Coronary artery (tissue), 2 donors: ENCODE data around the gene PRPSAP1.
"Not testable (repeated sequence)": the region's sequence is repeated elsewhere in the genome, so short reads cannot be mapped to it uniquely, and the experiment has no call there.

ENCODE experiments used
- DNase-seq: peaks from one replicate; pipeline ENCODE4 v3.0.0-alpha.2; 2017; ENCODE audit warnings: low spot score
- H3K27ac ChIP-seq, 2 donors: fragments of 200-600 bp; sonication (generic); one replicate each; pipeline ENCODE4 v1.5.1; 2016 to 2019
- H3K4me3 ChIP-seq: fragments of 200-600 bp; sonication (generic); 2 replicates; pipeline ENCODE4 v1.5.1; 2016; ENCODE audit warnings: mild to moderate bottlenecking, moderate library complexity
- TF ChIP-seq, protein P1 (sequence below): fragments of 200-600 bp; sonication (generic); IDR thresholded peaks from one replicate; pipeline ENCODE4 v1.5.1; 2019; ENCODE audit warnings: antibody characterized with exemption

PRPSAP1 gene

DNA sequence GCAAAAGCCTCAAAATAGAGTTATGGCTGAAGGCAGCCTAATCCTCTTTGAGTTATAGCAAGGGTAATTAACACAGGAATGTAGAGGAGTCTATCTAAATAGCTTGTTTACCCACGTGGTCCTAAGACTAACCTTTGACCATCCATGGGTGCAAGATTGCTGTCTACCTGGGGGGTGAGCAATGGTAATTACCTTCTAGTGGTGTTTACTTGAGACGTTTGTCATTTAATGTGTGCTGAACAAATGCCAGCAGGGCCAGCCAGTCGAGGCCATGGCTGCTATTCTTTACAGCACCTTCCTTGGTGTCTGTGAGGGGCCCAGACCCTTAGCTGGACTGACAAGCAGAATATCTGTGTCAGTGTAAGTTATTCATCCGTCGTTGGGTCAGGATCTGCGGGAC lies 13.9 kb upstream of the PRPSAP1 start:
- Histone ChIP-seq H3K4me3 (no peak overlapping the region), H3K27ac (no peak overlapping the region)
- DNase-seq: no peak
- TF ChIP-seq, protein P1, sequence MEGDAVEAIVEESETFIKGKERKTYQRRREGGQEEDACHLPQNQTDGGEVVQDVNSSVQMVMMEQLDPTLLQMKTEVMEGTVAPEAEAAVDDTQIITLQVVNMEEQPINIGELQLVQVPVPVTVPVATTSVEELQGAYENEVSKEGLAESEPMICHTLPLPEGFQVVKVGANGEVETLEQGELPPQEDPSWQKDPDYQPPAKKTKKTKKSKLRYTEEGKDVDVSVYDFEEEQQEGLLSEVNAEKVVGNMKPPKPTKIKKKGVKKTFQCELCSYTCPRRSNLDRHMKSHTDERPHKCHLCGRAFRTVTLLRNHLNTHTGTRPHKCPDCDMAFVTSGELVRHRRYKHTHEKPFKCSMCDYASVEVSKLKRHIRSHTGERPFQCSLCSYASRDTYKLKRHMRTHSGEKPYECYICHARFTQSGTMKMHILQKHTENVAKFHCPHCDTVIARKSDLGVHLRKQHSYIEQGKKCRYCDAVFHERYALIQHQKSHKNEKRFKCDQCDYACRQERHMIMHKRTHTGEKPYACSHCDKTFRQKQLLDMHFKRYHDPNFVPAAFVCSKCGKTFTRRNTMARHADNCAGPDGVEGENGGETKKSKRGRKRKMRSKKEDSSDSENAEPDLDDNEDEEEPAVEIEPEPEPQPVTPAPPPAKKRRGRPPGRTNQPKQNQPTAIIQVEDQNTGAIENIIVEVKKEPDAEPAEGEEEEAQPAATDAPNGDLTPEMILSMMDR: no peak

- no peak overlapping the region for H3K27ac ChIP-seq
- TF ChIP-seq, protein P1: no peak
- no peak overlapping the region for H3K4me3 ChIP-seq
- DNase-seq: no peak
Measured at GRCh38 chr17:76366247-76366646, 12.5 kb upstream of the PRPSAP1 start.

DNA sequence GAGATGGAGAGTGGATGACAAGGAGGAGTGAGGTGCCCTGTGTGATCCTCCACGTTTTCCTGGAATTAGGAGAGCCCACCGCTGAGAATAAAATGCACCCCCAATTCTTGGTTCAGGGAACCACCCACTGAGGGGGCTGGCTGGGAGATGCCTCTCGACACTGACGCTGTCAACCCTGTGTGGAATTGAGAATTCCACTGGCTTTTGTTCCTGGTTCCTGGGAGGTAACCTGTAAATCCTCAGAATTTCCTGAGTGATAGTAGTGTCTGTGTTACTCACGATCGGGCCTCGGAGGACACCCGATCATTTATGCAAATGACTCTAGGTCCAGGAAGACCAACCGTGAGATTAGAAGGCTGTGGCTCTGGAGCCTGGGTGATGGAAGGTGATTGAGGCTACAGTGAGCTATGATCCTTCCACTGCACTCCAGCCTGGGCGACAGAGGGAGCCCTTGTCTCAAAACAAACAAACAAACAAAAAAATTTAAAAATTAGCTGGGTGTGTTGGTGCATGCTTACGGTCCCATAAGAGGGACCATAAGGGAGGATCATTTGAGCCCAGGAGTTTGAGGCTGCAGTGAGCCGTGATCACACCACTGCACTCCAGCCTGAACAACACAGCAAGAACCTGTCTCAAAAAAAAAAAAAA lies 11.7 kb upstream of the PRPSAP1 start:
- no peak for DNase-seq
- H3K27ac ChIP-seq: no peak overlapping the region
- H3K4me3 ChIP-seq: no peak overlapping the region
- TF ChIP-seq, protein P1: no peak

- TF ChIP-seq, protein P1: no peak
- no peak for DNase-seq
- Histone ChIP-seq H3K4me3 (no peak overlapping the region), H3K27ac (no peak overlapping the region)
Measured at GRCh38 chr17:76363107-76363842, 9.6 kb upstream of the PRPSAP1 start.

- DNase-seq: no peak
- TF ChIP-seq, protein P1: no peak
- no peak overlapping the region for H3K4me3 ChIP-seq
- H3K27ac ChIP-seq: peak overlapping the region in 1 of 2 donors; percentile 76
Measured at GRCh38 chr17:76360461-76360860, 6.7 kb upstream of the PRPSAP1 start.

DNA sequence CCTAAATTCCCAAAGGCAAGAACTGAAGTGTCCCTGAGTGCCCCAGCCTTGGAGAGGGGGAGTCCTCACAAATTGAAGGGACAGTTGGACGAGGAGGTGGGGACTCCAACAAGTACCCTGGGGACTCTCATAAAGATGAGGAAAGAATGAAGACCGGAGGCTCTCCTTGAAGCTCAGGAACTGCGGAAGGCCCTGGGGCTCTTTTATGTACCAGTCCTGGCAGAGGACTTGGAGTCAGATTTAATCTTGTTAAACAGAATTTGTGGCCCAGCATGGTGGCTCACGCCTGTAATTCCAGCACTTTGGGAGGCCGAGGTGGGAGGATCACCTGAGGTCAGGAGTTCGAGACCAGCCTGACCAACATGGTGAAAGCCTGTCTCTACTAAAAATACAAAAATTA lies 6.1 kb upstream of the PRPSAP1 start:
- H3K27ac ChIP-seq: peak overlapping the region in 1 of 2 donors; percentile 35
- not testable (repeated sequence) for DNase-seq, H3K4me3 ChIP-seq

GRCh38 chr17:76359375-76359774 lies 5.7 kb upstream of the PRPSAP1 start:
- no peak for DNase-seq
- no peak overlapping the region for H3K4me3 ChIP-seq
- TF ChIP-seq, protein P1: no peak
- no peak overlapping the region for H3K27ac ChIP-seq
